SK-N-MC (cell line): ENCODE measurements around the gene ARHGEF1.

Experiments used
- DNase-seq: peaks from one replicate; pipeline ENCODE4 v3.0.0-alpha.2; 2011; ENCODE audit warnings: low read depth, low spot score
- H3K27ac ChIP-seq: fragments of 200-600 bp; sonication (generic); 2 replicates; pipeline ENCODE4 v1.5.1; 2016; ENCODE audit warnings: mixed run types
- H3K36me3 ChIP-seq: fragments of 200-600 bp; sonication (generic); 2 replicates; pipeline ENCODE4 v1.6.1; 2017; ENCODE audit warnings: antibody characterized with exemption, low read length, mixed read lengths; ENCODE audit not compliant: insufficient read depth
- H3K4me3 ChIP-seq: fragments of 200-600 bp; sonication (generic); 2 replicates; pipeline ENCODE4 v1.5.1; 2016
- H3K9ac ChIP-seq: fragments of 200-600 bp; sonication (generic); 2 replicates; pipeline ENCODE4 v1.8.0; 2017; ENCODE audit warnings: mixed run types, mixed read lengths; ENCODE audit not compliant: insufficient read length
- H3K9me3 ChIP-seq: fragments of 200-600 bp; sonication (generic); 2 replicates; pipeline ENCODE4 v1.6.1; 2017; ENCODE audit warnings: low read depth, mild to moderate bottlenecking, antibody characterized with exemption, low read length, moderate library complexity, mixed read lengths
- EZH2 ChIP-seq: fragments of 200-600 bp; sonication (generic); IDR thresholded peaks from one replicate; pipeline ENCODE4 v1.6.1; 2017; ENCODE audit warnings: antibody characterized with exemption
- FOXP2 ChIP-seq: optimal IDR thresholded peaks from 2 replicates; pipeline ENCODE3; 2011; ENCODE audit warnings: mild to moderate bottlenecking, moderate library complexity; ENCODE audit not compliant: insufficient read depth; ENCODE audit errors: extremely low read length, control extremely low read depth
- POLR2AphosphoS5 ChIP-seq: IDR thresholded peaks from 2 replicates; pipeline ENCODE4 v1.6.1; 2012; ENCODE audit warnings: mild to moderate bottlenecking, low read depth, low read length, borderline replicate concordance

ARHGEF1 gene

DNA sequence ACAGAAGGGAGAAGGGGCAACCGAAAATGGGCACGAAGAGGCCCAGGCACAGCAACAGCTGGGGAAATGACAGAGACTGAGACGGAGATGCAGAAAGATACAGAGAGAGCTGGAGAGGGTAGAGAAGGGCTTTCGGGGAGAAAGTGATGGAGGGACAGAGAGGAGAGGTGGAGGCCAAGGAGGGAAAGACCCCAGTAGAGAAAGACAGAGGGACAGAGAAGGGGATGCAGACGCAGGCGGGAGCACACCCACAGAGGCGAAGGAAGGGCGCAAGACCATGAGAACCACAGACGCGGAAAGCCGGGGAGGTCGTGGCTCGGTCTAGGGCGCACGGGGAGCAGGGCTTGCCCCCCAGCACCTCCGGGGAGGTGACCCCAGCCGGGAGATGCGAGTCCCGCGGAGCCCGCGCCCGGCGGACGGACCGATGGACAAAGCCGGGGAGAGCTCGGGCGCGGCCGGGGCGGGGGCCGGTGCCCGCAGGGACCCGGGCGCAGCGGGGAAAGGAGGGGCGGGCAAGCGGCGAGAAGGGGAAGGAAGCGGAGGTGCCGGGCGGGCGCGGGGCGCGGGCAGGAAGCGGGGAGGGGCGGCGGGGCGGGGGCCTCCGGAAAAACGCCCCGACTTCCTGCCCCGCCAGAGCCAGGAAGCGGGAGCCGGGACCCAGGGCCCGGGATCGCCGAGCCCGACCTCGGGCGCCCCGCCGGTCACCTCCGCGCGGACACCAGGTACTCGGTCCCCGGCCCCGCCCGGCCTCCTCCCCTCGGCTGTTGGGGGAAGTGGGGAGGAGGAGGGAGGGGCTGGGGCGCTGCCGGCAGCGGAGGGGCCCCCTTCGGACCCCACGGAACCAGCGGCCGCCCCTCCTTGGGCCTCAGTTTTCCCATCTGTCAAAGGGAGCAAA is at the start of gene ARHGEF1:
Gene ARHGEF1 (plus strand): TSS at position 617 of the 895 bp plus-strand sequence. CDS start 4,899 bp downstream, outside the sequence.
- Histone ChIP-seq H3K9ac (peak within 1 kb of the TSS; percentile 94), H3K36me3 (no peaks in the 10 kb centered on the region; the same call in 1 of the 2 replicates), H3K4me3 (peak within 1 kb of the TSS; percentile 81), H3K9me3 (no peaks in the 10 kb centered on the region), H3K27ac (peak within 1 kb of the TSS; percentile 95)
- no peak for TF ChIP-seq EZH2
- TF ChIP-seq POLR2AphosphoS5: no peak; the same call in 1 of the 2 replicates
- no peak for TF ChIP-seq FOXP2
- no peak for DNase-seq

DNA sequence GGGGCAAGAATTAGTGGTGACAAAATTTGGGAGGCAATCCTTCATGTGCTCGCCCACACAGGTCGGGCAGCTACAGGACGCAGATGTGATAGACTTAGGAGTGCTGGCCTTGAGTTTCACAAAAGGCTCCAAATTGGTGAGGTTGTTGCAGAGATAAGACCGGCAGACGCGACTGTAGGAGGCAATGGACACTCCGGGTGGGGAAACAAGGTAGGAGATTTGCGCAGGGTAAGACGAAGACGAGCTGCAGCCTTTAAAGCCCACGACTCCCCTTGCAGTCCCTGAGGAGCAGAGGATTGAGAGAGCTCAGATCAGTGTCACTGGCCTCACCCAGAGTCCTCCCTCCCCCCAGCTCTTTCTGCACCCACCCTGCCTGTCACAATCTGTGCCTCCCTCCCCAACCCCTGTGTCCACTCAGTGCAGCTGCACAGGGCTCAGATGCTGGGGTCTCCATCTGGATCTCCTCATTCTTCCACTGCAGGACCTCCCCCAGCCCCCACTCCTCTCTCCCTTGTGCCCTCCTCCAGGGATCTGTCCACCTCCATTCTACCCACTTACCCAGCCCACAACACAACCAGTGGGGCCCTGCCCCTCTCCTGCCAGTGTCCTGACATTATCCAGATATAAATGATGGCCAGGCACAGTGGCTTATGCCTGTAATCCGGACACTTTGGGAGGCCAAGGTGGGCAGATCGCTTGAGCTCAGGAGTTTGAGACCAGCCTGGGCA is 44.8 kb upstream of the ARHGEF1 start:
- TF ChIP-seq FOXP2 (no peak), EZH2 (no peak), POLR2AphosphoS5 (no peak)
- no peak for DNase-seq
- Histone ChIP-seq H3K9ac (no peak overlapping the region), H3K9me3 (no peaks in the 10 kb centered on the region), H3K27ac (no peak overlapping the region), H3K36me3 (no peaks in the 10 kb centered on the region), H3K4me3 (no peak overlapping the region)

DNA sequence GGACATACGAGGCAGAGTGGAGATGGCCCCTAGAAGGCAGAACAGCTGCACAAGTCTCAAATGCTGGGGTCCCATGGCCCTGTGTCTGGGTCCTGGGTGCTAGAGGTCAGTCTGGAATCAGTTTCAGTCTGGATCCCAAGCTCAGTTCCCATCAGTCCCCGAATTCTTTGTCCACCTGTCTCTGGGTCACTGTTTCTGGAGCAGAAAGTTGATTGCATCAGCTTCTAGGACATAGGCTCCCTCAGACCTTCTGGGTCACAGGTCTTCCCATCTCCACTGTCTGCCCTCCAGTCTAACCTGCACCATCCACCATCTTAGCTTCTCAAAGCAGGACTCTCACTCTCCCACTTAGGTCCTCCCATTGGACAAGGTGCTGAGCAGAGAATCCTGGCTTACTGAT is 43.8 kb upstream of the ARHGEF1 start:
- TF ChIP-seq EZH2 (no peak), FOXP2 (no peak), POLR2AphosphoS5 (no peak)

GRCh38 chr19:41843371-41843770 is 39.6 kb upstream of the ARHGEF1 start:
- no peak overlapping the region for H3K4me3 ChIP-seq
- TF ChIP-seq EZH2 (no peak), FOXP2 (no peak), POLR2AphosphoS5 (no peak)

More for the DNA sequence above, 43.8 kb upstream of the ARHGEF1 start:
- H3K9ac ChIP-seq: no peak overlapping the region
- no peak overlapping the region for H3K4me3 ChIP-seq
- no peak for DNase-seq
- no peaks in the 10 kb centered on the region for H3K9me3 ChIP-seq
- no peak overlapping the region for H3K27ac ChIP-seq
- H3K36me3 ChIP-seq: no peaks in the 10 kb centered on the region

DNA sequence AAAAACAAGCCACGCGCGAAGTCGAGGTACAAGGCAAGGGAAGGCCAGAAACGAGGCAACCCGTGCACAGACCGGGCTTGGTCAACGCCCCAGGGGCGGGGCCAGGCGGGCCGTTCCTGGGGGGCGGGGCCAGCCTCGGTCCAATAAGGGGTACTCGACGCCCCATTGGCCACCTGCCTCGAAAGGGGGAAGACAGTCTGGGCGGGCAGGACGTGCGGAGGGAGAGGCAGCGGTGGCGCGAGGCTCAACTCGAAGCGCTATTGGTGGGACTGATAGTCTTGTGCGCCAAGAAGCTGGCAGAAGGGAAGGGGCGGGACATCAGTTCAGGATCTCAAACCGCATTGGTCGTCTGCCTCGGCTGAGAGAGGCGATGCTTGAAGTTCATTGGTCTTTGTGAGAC is 38.4 kb upstream of the ARHGEF1 start, which contains the start of gene LYPD4:
Gene LYPD4 (minus strand): TSS at position 83 of the 400 bp plus-strand sequence. CDS start 5,398 bp downstream, outside the sequence.
- Histone ChIP-seq H3K9ac (no peak within 1 kb of the TSS), H3K36me3 (no peaks in the 10 kb centered on the region), H3K9me3 (no peaks in the 10 kb centered on the region), H3K4me3 (no peak within 1 kb of the TSS), H3K27ac (no peak within 1 kb of the TSS)
- no peak for DNase-seq
- TF ChIP-seq FOXP2: no peak
- TF ChIP-seq POLR2AphosphoS5: no peak
- no peak for TF ChIP-seq EZH2

More at GRCh38 chr19:41843371-41843770, 39.6 kb upstream of the ARHGEF1 start:
- Histone ChIP-seq H3K9ac (no peak overlapping the region), H3K9me3 (no peaks in the 10 kb centered on the region), H3K27ac (no peak overlapping the region), H3K36me3 (no peaks in the 10 kb centered on the region)
- DNase-seq: no peak

DNA sequence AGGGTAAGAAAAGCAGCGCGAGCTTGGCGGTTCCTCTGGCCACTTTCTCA is 38.2 kb upstream of the ARHGEF1 start, which contains the start of gene DMRTC2:
Gene DMRTC2 (plus strand): TSS at position 42 of the 50 bp plus-strand sequence. CDS start 2,387 bp downstream, outside the sequence.
- Histone ChIP-seq H3K4me3 (no peak within 1 kb of the TSS), H3K27ac (no peak within 1 kb of the TSS), H3K9me3 (no peaks in the 10 kb centered on the region), H3K36me3 (no peaks in the 10 kb centered on the region), H3K9ac (no peak within 1 kb of the TSS)
- no peak for TF ChIP-seq FOXP2
- DNase-seq: no peak

- Histone ChIP-seq H3K4me3 (no peak overlapping the region), H3K9me3 (no peaks in the 10 kb centered on the region), H3K36me3 (no peaks in the 10 kb centered on the region), H3K9ac (no peak overlapping the region), H3K27ac (no peak overlapping the region)
- no peak for TF ChIP-seq EZH2
- TF ChIP-seq POLR2AphosphoS5: no peak
- no peak for TF ChIP-seq FOXP2
- DNase-seq: no peak
Observed at GRCh38 chr19:41845051-41845590, 37.9 kb upstream of the ARHGEF1 start.

DNA sequence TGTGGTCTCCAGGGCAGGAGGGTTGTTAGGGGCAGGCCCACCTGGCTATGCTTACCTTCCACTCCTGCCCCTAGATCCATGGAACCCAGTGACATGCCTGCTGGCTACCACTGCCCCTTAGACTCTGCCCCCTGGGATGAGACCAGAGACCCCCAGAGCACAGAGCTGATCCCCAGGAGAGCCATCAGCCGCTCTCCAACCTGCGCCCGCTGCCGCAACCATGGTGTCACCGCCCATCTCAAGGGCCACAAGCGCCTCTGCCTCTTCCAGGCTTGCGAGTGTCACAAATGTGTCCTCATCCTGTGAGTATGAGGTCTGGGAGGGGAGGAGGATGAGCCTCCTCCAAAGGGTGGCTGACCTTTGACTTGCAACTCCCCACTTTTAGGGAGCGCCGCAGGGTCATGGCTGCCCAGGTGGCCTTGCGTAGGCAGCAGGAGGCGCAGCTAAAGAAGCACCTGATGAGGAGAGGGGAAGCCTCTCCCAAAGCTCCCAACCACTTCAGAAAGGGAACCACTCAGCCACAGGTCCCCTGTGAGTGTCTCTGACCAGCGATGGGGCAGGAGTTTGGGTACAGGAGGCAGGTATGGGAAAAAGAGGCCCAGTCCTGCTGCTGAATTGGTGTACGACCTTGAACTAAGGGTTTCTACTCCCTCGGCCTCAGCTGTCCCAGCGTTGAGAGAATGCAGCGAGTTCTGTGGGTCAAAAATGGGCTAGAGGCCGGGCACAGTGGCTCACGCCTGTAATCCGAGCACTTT is 35.5 kb upstream of the ARHGEF1 start:
- DNase-seq: no peak
- H3K27ac ChIP-seq: no peak overlapping the region
- no peaks in the 10 kb centered on the region for H3K36me3 ChIP-seq
- no peak overlapping the region for H3K4me3 ChIP-seq
- H3K9me3 ChIP-seq: no peaks in the 10 kb centered on the region
- TF ChIP-seq POLR2AphosphoS5 (no peak), EZH2 (no peak), FOXP2 (no peak)
- no peak overlapping the region for H3K9ac ChIP-seq
